PC-3 (cell line): ENCODE data around the gene SRPX2. TPM values are rescaled to one million over a fixed set of nuclear protein-coding genes. Genes with fewer than 3 reads are reported as not detected.

Experiments
- ATAC-seq: fragments of 200-7000 bp; cut with Tn5 transposase; 2 replicates; pipeline ENCODE4 v1.9.1; 2020; ENCODE audit warnings: mild to moderate bottlenecking, moderate library complexity
- BruUV-seq: library from RNA; stranded (reverse); fragments of 400-500 nt; replicated peaks from 2 replicates; lab custom pipeline; 2021; lab: Mats Ljungman, UMichigan
- CTCF ChIA-PET: fragments of 300-600 bp; sonication (Branson Sonifier 250); formaldehyde crosslinking; loops from one replicate; lab custom pipeline; 2022; ENCODE audit warnings: antibody characterized with exemption; lab: Charles Lee
- POLR2A ChIA-PET: fragments of 300-600 bp; sonication (Branson Sonifier 250); formaldehyde crosslinking; loops from one replicate; lab custom pipeline; 2022; ENCODE audit warnings: antibody characterized with exemption; ENCODE audit not compliant: unreplicated experiment; lab: Charles Lee
- DNase-seq: peaks from one replicate; pipeline ENCODE4 v3.0.0-alpha.2; 2015
- H2AFZ ChIP-seq: fragments of 300-600 bp; sonication (generic); 2 replicates; pipeline ENCODE4 v1.6.0; 2016; ENCODE audit warnings: antibody characterized with exemption, low read length
- H3F3A ChIP-seq: fragments of 300-600 bp; sonication (generic); one replicate; pipeline ENCODE4 v1.6.0; 2017; ENCODE audit warnings: antibody characterized with exemption, low read length, control low read depth, mild to moderate bottlenecking; ENCODE audit not compliant: unreplicated experiment
- H3K27ac ChIP-seq: fragments of 300-600 bp; sonication (generic); 2 replicates; pipeline ENCODE4 v1.5.1; 2016; ENCODE audit warnings: mild to moderate bottlenecking, low read length
- H3K27me3 ChIP-seq: fragments of 300-600 bp; sonication (generic); 2 replicates; pipeline ENCODE4 v1.6.1; 2016; ENCODE audit warnings: low read length, mixed read lengths
- H3K36me3 ChIP-seq: fragments of 300-600 bp; sonication (generic); 2 replicates; pipeline ENCODE4 v1.6.1; 2016; ENCODE audit warnings: low read depth, mixed run types, low read length, mixed read lengths
- H3K4me1 ChIP-seq: fragments of 300-600 bp; sonication (generic); 2 replicates; pipeline ENCODE4 v1.5.1; 2016; ENCODE audit warnings: low read length; ENCODE audit not compliant: insufficient read depth
- H3K4me2 ChIP-seq: fragments of 300-600 bp; sonication (generic); 2 replicates; pipeline ENCODE4 v1.6.0; 2016; ENCODE audit warnings: low read length
- H3K4me3 ChIP-seq: fragments of 300-600 bp; sonication (generic); 2 replicates; pipeline ENCODE4 v1.5.1; 2016; ENCODE audit warnings: mild to moderate bottlenecking, low read length, mixed read lengths
- H3K79me2 ChIP-seq: fragments of 300-600 bp; sonication (generic); 2 replicates; pipeline ENCODE4 v1.6.1; 2017; ENCODE audit warnings: low read length, mixed read lengths
- H3K9ac ChIP-seq: fragments of 300-600 bp; sonication (generic); 2 replicates; pipeline ENCODE4 v1.6.0; 2016; ENCODE audit warnings: mild to moderate bottlenecking, low read length
- H3K9me2 ChIP-seq: fragments of 300-600 bp; sonication (generic); replicated peaks from 2 replicates; pipeline ENCODE4 v1.6.1; 2016; ENCODE audit warnings: mixed run types, low read length, mixed read lengths
- H3K9me3 ChIP-seq: fragments of 300-600 bp; sonication (generic); 2 replicates; pipeline ENCODE4 v1.6.1; 2016; ENCODE audit warnings: low read length, mixed read lengths
- H4K20me1 ChIP-seq: fragments of 300-600 bp; sonication (generic); 2 replicates; pipeline ENCODE4 v1.6.1; 2016; ENCODE audit warnings: low read length, mixed read lengths
- EZH2 ChIP-seq: fragments of 300-600 bp; sonication (generic); IDR thresholded peaks from one replicate; pipeline ENCODE4 v1.6.1; 2017; ENCODE audit warnings: antibody characterized with exemption, mild to moderate bottlenecking, low read length; ENCODE audit not compliant: unreplicated experiment
- EZH2phosphoT487 ChIP-seq: fragments of 300-600 bp; sonication (generic); IDR thresholded peaks from 2 replicates; pipeline ENCODE4 v1.6.1; 2018; ENCODE audit warnings: mild to moderate bottlenecking, antibody characterized with exemption, low read length, borderline replicate concordance
- intact Hi-C: fragments of 100-400 bp; cut with micrococcal nuclease; formaldehyde crosslinking; loops from 2 replicates; pipeline ENCODE4 v1.9.0; 2023
- total RNA-seq: library from RNA; depleted of rRNA; stranded (reverse); fragments of >200 nt; gene quantifications from 2 replicates; pipeline ENCODE4 v1.2.3, GENCODE V29; 2014
- TF ChIP-seq, protein P1 (sequence below): fragments of 300-600 bp; sonication (generic); conservative IDR thresholded peaks from 2 replicates; pipeline ENCODE4 v1.5.1; 2017; ENCODE audit warnings: antibody characterized with exemption, low read depth, mild to moderate bottlenecking, low read length

The SRPX2 gene
- total RNA-seq, 1 experiment from 2014 or later, result 12.2 TPM

DNA sequence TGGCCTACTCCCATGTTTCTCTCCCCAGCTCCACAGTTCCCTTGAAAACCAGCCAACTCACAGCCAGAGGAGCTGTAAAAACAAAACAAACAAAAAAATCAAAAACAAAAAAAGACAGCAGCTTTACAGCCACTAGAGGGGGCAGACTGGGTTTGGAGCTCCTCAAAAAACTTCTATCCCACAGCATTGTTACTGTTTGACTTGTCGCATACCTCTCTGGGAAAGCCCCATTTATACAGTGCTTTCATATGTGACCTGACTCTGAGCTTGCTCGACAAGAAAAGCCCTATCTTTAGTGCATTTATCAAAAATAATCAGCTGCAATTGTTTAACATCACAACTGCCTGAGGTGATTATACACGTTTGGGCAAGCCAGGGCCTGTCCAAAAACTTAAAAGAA, 29.0 kb upstream of the SRPX2 start:
- Histone ChIP-seq H3K27me3 (no peaks in the 10 kb centered on the region), H3K27ac (no peak overlapping the region), H3K9me3 (no peaks in the 10 kb centered on the region), H3F3A (no peaks in the 10 kb centered on the region), H3K9me2 (no peaks in the 10 kb centered on the region), H2AFZ (peak overlapping the region; percentile 35; the same call in 1 of the 2 replicates), H4K20me1 (no peaks in the 10 kb centered on the region), H3K9ac (no peak overlapping the region), H3K36me3 (no peaks in the 10 kb centered on the region), H3K4me1 (no peaks in the 10 kb centered on the region), H3K4me3 (no peak overlapping the region), H3K79me2 (no peaks in the 10 kb centered on the region), H3K4me2 (no peak overlapping the region; the same call in 1 of the 2 replicates)
- ChIA-PET CTCF (interaction anchor here (1.0 to 1.9 kb wide), 4 partner anchors 22 to 154 kb away, joined by 3 to 21 read pairs (median 8); partner anchors contain the start of gene TSPAN6), POLR2A (no interaction called here)
- intact Hi-C loops, result loop anchor here (1.0 to 2.0 kb wide), 2 partner anchors 21 to 102 kb away; partner anchors contain the start of gene TSPAN6
- TF ChIP-seq, protein P1, sequence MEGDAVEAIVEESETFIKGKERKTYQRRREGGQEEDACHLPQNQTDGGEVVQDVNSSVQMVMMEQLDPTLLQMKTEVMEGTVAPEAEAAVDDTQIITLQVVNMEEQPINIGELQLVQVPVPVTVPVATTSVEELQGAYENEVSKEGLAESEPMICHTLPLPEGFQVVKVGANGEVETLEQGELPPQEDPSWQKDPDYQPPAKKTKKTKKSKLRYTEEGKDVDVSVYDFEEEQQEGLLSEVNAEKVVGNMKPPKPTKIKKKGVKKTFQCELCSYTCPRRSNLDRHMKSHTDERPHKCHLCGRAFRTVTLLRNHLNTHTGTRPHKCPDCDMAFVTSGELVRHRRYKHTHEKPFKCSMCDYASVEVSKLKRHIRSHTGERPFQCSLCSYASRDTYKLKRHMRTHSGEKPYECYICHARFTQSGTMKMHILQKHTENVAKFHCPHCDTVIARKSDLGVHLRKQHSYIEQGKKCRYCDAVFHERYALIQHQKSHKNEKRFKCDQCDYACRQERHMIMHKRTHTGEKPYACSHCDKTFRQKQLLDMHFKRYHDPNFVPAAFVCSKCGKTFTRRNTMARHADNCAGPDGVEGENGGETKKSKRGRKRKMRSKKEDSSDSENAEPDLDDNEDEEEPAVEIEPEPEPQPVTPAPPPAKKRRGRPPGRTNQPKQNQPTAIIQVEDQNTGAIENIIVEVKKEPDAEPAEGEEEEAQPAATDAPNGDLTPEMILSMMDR, result peak; percentile 67
- no peak for TF ChIP-seq EZH2phosphoT487
- ATAC-seq (peak; percentile 63), DNase-seq (peak; percentile 78)
- no TSS peak for BruUV-seq

GRCh38 chrX:100623001-100623400, 21.0 kb upstream of the SRPX2 start:
- Histone ChIP-seq H3K27ac (no peak overlapping the region), H3K79me2 (no peaks in the 10 kb centered on the region), H2AFZ (no peak overlapping the region), H3K9me2 (no peaks in the 10 kb centered on the region), H3K9ac (no peak overlapping the region), H4K20me1 (no peaks in the 10 kb centered on the region), H3K4me2 (no peak overlapping the region), H3K36me3 (no peaks in the 10 kb centered on the region), H3K4me1 (0 out of 2 replicates have a peak, but pooled peaks cover 4% of the 10 kb centered on the region), H3K27me3 (no peaks in the 10 kb centered on the region), H3K4me3 (no peak overlapping the region), H3F3A (no peaks in the 10 kb centered on the region), H3K9me3 (no peaks in the 10 kb centered on the region)
- no TSS peak for BruUV-seq
- POLR2A ChIA-PET, result no interaction called here
- ATAC-seq, result no peak
- TF ChIP-seq, protein P1, result no peak
- TF ChIP-seq EZH2phosphoT487 (no peak), EZH2 (no peak)
- no peak for DNase-seq
- CTCF ChIA-PET, result no interaction called here
- intact Hi-C loops, result no loop called here

- H3K4me3 ChIP-seq, result no peak overlapping the region
- no peaks in the 10 kb centered on the region for H3F3A ChIP-seq
- H4K20me1 ChIP-seq, result no peaks in the 10 kb centered on the region
- no peak overlapping the region for H3K4me2 ChIP-seq
- H3K9me2 ChIP-seq, result no peaks in the 10 kb centered on the region
- H3K9me3 ChIP-seq, result no peaks in the 10 kb centered on the region
- 0 out of 2 replicates have a peak, but pooled peaks cover 4% of the 10 kb centered on the region for H3K4me1 ChIP-seq
- H3K27ac ChIP-seq, result no peak overlapping the region
- no TSS peak for BruUV-seq
- no peak overlapping the region for H3K9ac ChIP-seq
- TF ChIP-seq EZH2, result no peak
- TF ChIP-seq, protein P1, result no peak
- no peak for TF ChIP-seq EZH2phosphoT487
- H3K36me3 ChIP-seq, result no peaks in the 10 kb centered on the region
- POLR2A ChIA-PET, result no interaction called here
- no peaks in the 10 kb centered on the region for H3K27me3 ChIP-seq
- H2AFZ ChIP-seq, result no peak overlapping the region
- no peaks in the 10 kb centered on the region for H3K79me2 ChIP-seq
- intact Hi-C loops, result no loop called here
- no peak for ATAC-seq
- CTCF ChIA-PET, result no interaction called here
- DNase-seq, result no peak
These were observed 18.0 kb upstream of the SRPX2 start for GRCh38 chrX:100625985-100626491.
